ENCODE data around the gene MFGE8.
"Not testable (repeated sequence)": the region's sequence is repeated elsewhere in the genome, so short reads cannot be mapped to it uniquely, and the experiment has no call there.

Gene MFGE8

GRCh38 chr15:88930579-88930978 is 17.4 kb upstream of the MFGE8 start:
- Histone ChIP-seq H3K79me2 (ENCODE audit: insufficient read depth, low read depth) (no peaks in the 10 kb centered on the region), H3K27me3 (ENCODE audit: insufficient read depth, low read depth) (no peaks in the 10 kb centered on the region), H3K4me3 (IDR thresholded peaks at IDR 0.05; ENCODE audit: insufficient read depth, low read depth, low read length) (no peak overlapping the region), H3K9ac (no peak overlapping the region), H3K27ac (no peak overlapping the region), H3K4me2 (no peak overlapping the region), H3K36me3 (ENCODE audit: insufficient read depth) (no peaks in the 10 kb centered on the region), H2AFZ (ENCODE audit: low read depth) (no peak overlapping the region), H3K4me1 (ENCODE audit: low read depth, poor library complexity, severe bottlenecking) (no peaks in the 10 kb centered on the region), H4K20me1 (ENCODE audit: insufficient read depth) (no peaks in the 10 kb centered on the region)
- TF ChIP-seq CTCF (conservative IDR thresholded peaks at IDR 0.05; ENCODE audit: low read depth, low read length) = no peak

GRCh38 chr15:88929358-88930098 is 16.3 kb upstream of the MFGE8 start:
- H3K9ac ChIP-seq; H3K4me2 ChIP-seq; H2AFZ ChIP-seq (ENCODE audit: low read depth); H3K36me3 ChIP-seq (ENCODE audit: insufficient read depth); H3K79me2 ChIP-seq (ENCODE audit: insufficient read depth, low read depth); H3K27ac ChIP-seq; H3K27me3 ChIP-seq (ENCODE audit: insufficient read depth, low read depth); H3K4me3 ChIP-seq (IDR thresholded peaks at IDR 0.05; ENCODE audit: insufficient read depth, low read depth, low read length); H3K4me1 ChIP-seq (ENCODE audit: low read depth, poor library complexity, severe bottlenecking); H4K20me1 ChIP-seq (ENCODE audit: insufficient read depth): not testable (repeated sequence)

- H3K27ac ChIP-seq; H3K4me3 ChIP-seq (IDR thresholded peaks at IDR 0.05; ENCODE audit: insufficient read depth, low read depth, low read length); H3K4me2 ChIP-seq; H3K79me2 ChIP-seq (ENCODE audit: insufficient read depth, low read depth); H3K9ac ChIP-seq; H2AFZ ChIP-seq (ENCODE audit: low read depth); H3K27me3 ChIP-seq (ENCODE audit: insufficient read depth, low read depth); H3K36me3 ChIP-seq (ENCODE audit: insufficient read depth); H4K20me1 ChIP-seq (ENCODE audit: insufficient read depth); H3K4me1 ChIP-seq (ENCODE audit: low read depth, poor library complexity, severe bottlenecking): not testable (repeated sequence)
Observed at GRCh38 chr15:88928192-88928591, 15.0 kb upstream of the MFGE8 start.

GRCh38 chr15:88925648-88926047 is 12.5 kb upstream of the MFGE8 start:
- not testable (repeated sequence) for H3K9ac ChIP-seq; H3K4me2 ChIP-seq; H3K79me2 ChIP-seq (ENCODE audit: insufficient read depth, low read depth); H3K4me1 ChIP-seq (ENCODE audit: low read depth, poor library complexity, severe bottlenecking); H3K27ac ChIP-seq; H2AFZ ChIP-seq (ENCODE audit: low read depth); H3K27me3 ChIP-seq (ENCODE audit: insufficient read depth, low read depth); H4K20me1 ChIP-seq (ENCODE audit: insufficient read depth); H3K36me3 ChIP-seq (ENCODE audit: insufficient read depth); H3K4me3 ChIP-seq (IDR thresholded peaks at IDR 0.05; ENCODE audit: insufficient read depth, low read depth, low read length)

- not testable (repeated sequence) for H3K36me3 ChIP-seq (ENCODE audit: insufficient read depth); H3K4me2 ChIP-seq; H2AFZ ChIP-seq (ENCODE audit: low read depth); H3K9ac ChIP-seq; H4K20me1 ChIP-seq (ENCODE audit: insufficient read depth); H3K4me3 ChIP-seq (IDR thresholded peaks at IDR 0.05; ENCODE audit: insufficient read depth, low read depth, low read length); H3K4me1 ChIP-seq (ENCODE audit: low read depth, poor library complexity, severe bottlenecking); H3K27ac ChIP-seq; H3K27me3 ChIP-seq (ENCODE audit: insufficient read depth, low read depth); H3K79me2 ChIP-seq (ENCODE audit: insufficient read depth, low read depth)
Observed at GRCh38 chr15:88920892-88921435, 7.8 kb upstream of the MFGE8 start.

GRCh38 chr15:88920186-88920891 is 7.2 kb upstream of the MFGE8 start:
- no peak overlapping the region for H2AFZ ChIP-seq (ENCODE audit: low read depth)
- H3K27ac ChIP-seq = no peak overlapping the region
- H3K4me2 ChIP-seq = no peak overlapping the region
- H3K79me2 ChIP-seq (ENCODE audit: insufficient read depth, low read depth) = no peaks in the 10 kb centered on the region
- H3K4me3 ChIP-seq (IDR thresholded peaks at IDR 0.05; ENCODE audit: insufficient read depth, low read depth, low read length) = no peak overlapping the region
- no peaks in the 10 kb centered on the region for H3K27me3 ChIP-seq (ENCODE audit: insufficient read depth, low read depth)
- TF ChIP-seq CTCF (conservative IDR thresholded peaks at IDR 0.05; ENCODE audit: low read depth, low read length) = no peak
- no peaks in the 10 kb centered on the region for H4K20me1 ChIP-seq (ENCODE audit: insufficient read depth)
- no peaks in the 10 kb centered on the region for H3K4me1 ChIP-seq (ENCODE audit: low read depth, poor library complexity, severe bottlenecking)
- no peak overlapping the region for H3K9ac ChIP-seq
- H3K36me3 ChIP-seq (ENCODE audit: insufficient read depth) = no peaks in the 10 kb centered on the region
